ENCODE measurements around the gene MAG. TPM values are rescaled to one million over a fixed set of nuclear protein-coding genes. Genes with fewer than 3 reads are reported as not detected.

The MAG gene
- total and polyA plus RNA-seq, 2 of the 8 experiments (the other 6 are each of a cell fraction or from before 2014, with no cell fraction given): 0.20 to 1.3 TPM

GRCh38 chr19:35302446-35302845 lies 10.5 kb downstream of the MAG start:
- 85% methylated on average over 14 of the region's 16 CpGs; no CpG with 5 or more reads in 1 of the 2 experiments for WGBS, 2 experiments (ENCODE audit: extremely low coverage in 1 of 2, insufficient coverage in 1 of 2, insufficient read length in 1 of 2, insufficient replicate concordance in 2 of 2, low coverage in 1 of 2, low lambda C conversion rate in 2 of 2, missing lambda C conversion rate in 1 of 2)
- Histone ChIP-seq H3K23me2 (ENCODE audit: low read depth, low read length) (peaks cover 14% of the 10 kb centered on the region; the same call in 1 of the 2 replicates), H4K20me1 (replicated peaks in 1 of 2; ENCODE audit: control insufficient read depth in 1 of 2, insufficient read depth in 2 of 2, low read length in 2 of 2) (peaks cover 0 to 16% of the 10 kb centered on the region in 2 experiments), H4K91ac (replicated peaks; ENCODE audit: insufficient read length, low read length) (no peak overlapping the region), H3K9ac (replicated peaks in 1 of 4; ENCODE audit: extremely low read depth in 1 of 4, low read depth in 3 of 4, low read length in 3 of 4) (no peak overlapping the region), H2AK5ac (ENCODE audit: low read depth, low read length) (peak overlapping the region; percentile 82; the same call in 1 of the 2 replicates), H3K18ac (ENCODE audit: extremely low read depth, low read length) (no peak overlapping the region), H3K56ac (replicated peaks; ENCODE audit: insufficient read length, low read depth, low read length) (no peak overlapping the region), H3K4me2 (ENCODE audit: insufficient read depth in 1 of 2, low read depth in 2 of 2, low read length in 2 of 2) (no peak overlapping the region), H3K14ac (ENCODE audit: insufficient read length) (no peak overlapping the region), H4K5ac (ENCODE audit: insufficient read length, low read depth, low read length) (no peak overlapping the region), H3K9me3 (ENCODE audit: insufficient read depth in 2 of 2, low read depth in 1 of 2, low read length in 1 of 2) (no peaks in the 10 kb centered on the region; a peak in 1 of 4 replicates), H3K4me3 (ENCODE audit: extremely low read depth in 1 of 4, insufficient read depth in 2 of 4, low read depth in 3 of 4, low read length in 4 of 4) (no peak overlapping the region), H3K23ac (ENCODE audit: insufficient read length) (no peak overlapping the region), H2BK15ac (ENCODE audit: low read length) (no peak overlapping the region), H3K4ac (replicated peaks; ENCODE audit: insufficient read length, low read depth, low read length) (no peak overlapping the region), H2AFZ (ENCODE audit: low read length) (no peak overlapping the region), H2BK12ac (ENCODE audit: low read depth, low read length) (no peak overlapping the region), H3K27ac (ENCODE audit: low read depth, low read length) (no peak overlapping the region), H3K4me1 (replicated peaks in 1 of 4; ENCODE audit: control insufficient read depth in 3 of 4, insufficient read depth in 4 of 4, low read length in 3 of 4) (0 out of 7 replicates have a peak, but pooled peaks cover 0 to 2% (median 0%) of the 10 kb centered on the region in 4 experiments), H3K79me1 (ENCODE audit: low read depth, low read length) (peaks cover 3% of the 10 kb centered on the region; the same call in 1 of the 2 replicates), H2BK20ac (ENCODE audit: low read length) (no peak overlapping the region), H3K27me3 (replicated peaks in 1 of 4; ENCODE audit: control insufficient read depth in 3 of 4, extremely low read depth in 1 of 4, insufficient read depth in 3 of 4, low read length in 3 of 4) (peaks cover 0 to 7% (median 2%) of the 10 kb centered on the region in 4 experiments; a peak in 1 of 7 replicates), H3K36me3 (ENCODE audit: control insufficient read depth in 2 of 4, insufficient read depth in 4 of 4, low read length in 3 of 4) (no peaks in the 10 kb centered on the region; a peak in 1 of 8 replicates), H2BK120ac (replicated peaks; ENCODE audit: low read depth, low read length) (no peak overlapping the region), H4K8ac (ENCODE audit: extremely low read depth, insufficient read depth, low read length) (no peak overlapping the region), H3K79me2 (ENCODE audit: control insufficient read depth in 1 of 2, insufficient read depth in 2 of 2, low read length in 2 of 2) (no peaks in the 10 kb centered on the region), H2BK5ac (ENCODE audit: low read depth, low read length) (no peak overlapping the region)
- no peak for DNase-seq (ENCODE audit: low read depth in 1 of 2, low spot score in 2 of 2)
- FAIRE-seq: no peak
- TF ChIP-seq, protein P1, sequence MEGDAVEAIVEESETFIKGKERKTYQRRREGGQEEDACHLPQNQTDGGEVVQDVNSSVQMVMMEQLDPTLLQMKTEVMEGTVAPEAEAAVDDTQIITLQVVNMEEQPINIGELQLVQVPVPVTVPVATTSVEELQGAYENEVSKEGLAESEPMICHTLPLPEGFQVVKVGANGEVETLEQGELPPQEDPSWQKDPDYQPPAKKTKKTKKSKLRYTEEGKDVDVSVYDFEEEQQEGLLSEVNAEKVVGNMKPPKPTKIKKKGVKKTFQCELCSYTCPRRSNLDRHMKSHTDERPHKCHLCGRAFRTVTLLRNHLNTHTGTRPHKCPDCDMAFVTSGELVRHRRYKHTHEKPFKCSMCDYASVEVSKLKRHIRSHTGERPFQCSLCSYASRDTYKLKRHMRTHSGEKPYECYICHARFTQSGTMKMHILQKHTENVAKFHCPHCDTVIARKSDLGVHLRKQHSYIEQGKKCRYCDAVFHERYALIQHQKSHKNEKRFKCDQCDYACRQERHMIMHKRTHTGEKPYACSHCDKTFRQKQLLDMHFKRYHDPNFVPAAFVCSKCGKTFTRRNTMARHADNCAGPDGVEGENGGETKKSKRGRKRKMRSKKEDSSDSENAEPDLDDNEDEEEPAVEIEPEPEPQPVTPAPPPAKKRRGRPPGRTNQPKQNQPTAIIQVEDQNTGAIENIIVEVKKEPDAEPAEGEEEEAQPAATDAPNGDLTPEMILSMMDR (IDR thresholded peaks at IDR 0.05; ENCODE audit: control extremely low read depth in 1 of 3, insufficient read depth in 1 of 3, low read depth in 1 of 3, low read length in 3 of 3): no peak
- TF ChIP-seq POU5F1 (IDR thresholded peaks at IDR 0.05; ENCODE audit: low read depth, low read length) (no peak), CTBP2 (IDR thresholded peaks at IDR 0.05; ENCODE audit: borderline replicate concordance, insufficient read depth, insufficient read length, low read length) (no peak), PHF8 (conservative IDR thresholded peaks at IDR 0.05; ENCODE audit: low read depth, low read length) (no peak), ASH2L (IDR thresholded peaks at IDR 0.05; ENCODE audit: low read length) (no peak), EGR1 (IDR thresholded peaks at IDR 0.05; ENCODE audit: borderline replicate concordance, low read depth, low read length) (no peak), TAF1 (IDR thresholded peaks at IDR 0.05; ENCODE audit: low read depth, low read length) (no peak)
- ChIA-PET POLR2A (ENCODE audit: partially characterized antibody) (interaction anchor here (1.4 kb wide), 1 partner anchor 22 kb away, joined by 3 read pairs; no protein-coding TSS in a partner anchor), CTCF (ENCODE audit: partially characterized antibody) (interaction anchor here (0.9 kb wide), 1 partner anchor 31 kb away, joined by 3 read pairs; no protein-coding TSS in a partner anchor)

Measured in H1 (cell line).